Tibial nerve (tissue), 4 donors: ENCODE data around the gene SNRPB. TPM values are rescaled to one million over a fixed set of nuclear protein-coding genes. Genes with fewer than 3 reads are reported as not detected.

ENCODE experiments used
- DNase-seq, 2 donors: peaks; one replicate each; pipeline ENCODE4 v3.0.0-alpha.2; 2019; ENCODE audit warnings: low spot score in 2 of 2
- H3K27ac ChIP-seq, 4 donors: fragments of 200-600 bp; sonication (generic) in 3 of 4; one replicate each; pipeline ENCODE4 v1.5.1; 2017 to 2019; ENCODE audit warnings: mild to moderate bottlenecking in 1 of 4
- H3K27me3 ChIP-seq, 2 donors: fragments of 200-600 bp; sonication (generic) in 1 of 2; one replicate each; pipeline versions ENCODE4 v1.5.1 to v1.6.0; 2017 to 2019
- H3K36me3 ChIP-seq, 3 donors: fragments of 200-600 bp; sonication (generic); one replicate each; pipeline ENCODE4 v1.5.1; 2018 to 2019
- H3K4me1 ChIP-seq, 4 donors: fragments of 200-600 bp; sonication (generic) in 3 of 4; one replicate each; pipeline ENCODE4 v1.5.1; 2017 to 2019
- H3K4me3 ChIP-seq, 4 donors: fragments of 200-600 bp; sonication (generic) in 3 of 4; one replicate each; pipeline ENCODE4 v1.5.1; 2017 to 2019; ENCODE audit warnings: mild to moderate bottlenecking in 1 of 4, moderate library complexity in 1 of 4
- H3K9me3 ChIP-seq, 4 donors: fragments of 200-600 bp; sonication (generic) in 3 of 4; one replicate each; pipeline ENCODE4 v1.5.1; 2017 to 2019
- CTCF ChIP-seq, 5 experiments: fragments of 200-600 bp in 3 of 5; fragments of 450-650 bp in 2 of 5; sonication (generic) in 3 of 5; IDR thresholded peaks; one replicate each; pipeline ENCODE4 v1.5.1; 2016 to 2019; ENCODE audit warnings: antibody characterized with exemption in 5 of 5, mild to moderate bottlenecking in 3 of 5, moderate library complexity in 2 of 5
- EP300 ChIP-seq, 2 donors: sonication (generic); formaldehyde crosslinking; IDR thresholded peaks; one replicate each; pipeline ENCODE4 v1.6.1; 2017; ENCODE audit warnings: antibody characterized with exemption in 2 of 2, mild to moderate bottlenecking in 1 of 2
- POLR2A ChIP-seq, 2 donors: fragments of 450-650 bp; IDR thresholded peaks; one replicate each; pipeline ENCODE4 v1.6.1; 2017; ENCODE audit warnings: antibody characterized with exemption in 2 of 2, mild to moderate bottlenecking in 2 of 2, moderate library complexity in 2 of 2
- WGBS, 2 donors: methylation state at CpG; one replicate each; pipeline ENCODE4 v1.1.5; 2018; 5-methylcytosine and 5-hydroxymethylcytosine counted together
- total RNA-seq, 4 donors: library from RNA; depleted of rRNA; stranded (reverse); fragments of >200 nt; gene quantifications; one replicate each; pipeline ENCODE4 v1.1.0, GENCODE V29; 2016

Gene SNRPB
- total RNA-seq, 4 donors from 2014 or later: 129 to 198 (median 134) TPM

- TF ChIP-seq EP300 (IDR thresholded peaks at IDR 0.05) (no peak), POLR2A (IDR thresholded peaks at IDR 0.05) (no peak), CTCF (IDR thresholded peaks at IDR 0.05) (no peak)
- H3K27me3 ChIP-seq: no peaks in the 10 kb centered on the region
- H3K9me3 ChIP-seq: no peaks in the 10 kb centered on the region
- WGBS, 2 donors: 86 to 87% methylated on average over 5 of the region's 5 CpGs
- peaks cover 8 to 52% (median 12%) of the 10 kb centered on the region in 3 donors for H3K36me3 ChIP-seq
- peaks cover 0 to 43% (median 3%) of the 10 kb centered on the region in 4 donors for H3K4me1 ChIP-seq
- H3K4me3 ChIP-seq: no peak overlapping the region
- DNase-seq: no peak
- H3K27ac ChIP-seq: no peak overlapping the region
Measured at GRCh38 chr20:2467412-2467811, 3.2 kb downstream of the SNRPB start.

GRCh38 chr20:2465100-2465499 lies 5.5 kb downstream of the SNRPB start:
- Histone ChIP-seq H3K9me3 (no peaks in the 10 kb centered on the region), H3K4me3 (no peak overlapping the region), H3K27ac (no peak overlapping the region), H3K4me1 (peaks cover 0 to 36% (median 3%) of the 10 kb centered on the region in 4 donors), H3K36me3 (peaks cover 10 to 75% (median 23%) of the 10 kb centered on the region in 3 donors), H3K27me3 (no peaks in the 10 kb centered on the region)
- TF ChIP-seq CTCF (IDR thresholded peaks at IDR 0.05): no peak
- no peak for TF ChIP-seq POLR2A (IDR thresholded peaks at IDR 0.05)
- TF ChIP-seq EP300 (IDR thresholded peaks at IDR 0.05): no peak
- 95 to 96% methylated on average over 6 of the region's 6 CpGs for WGBS, 2 donors
- no peak for DNase-seq

GRCh38 chr20:2463616-2464365 lies 6.8 kb downstream of the SNRPB start:
- DNase-seq: no peak
- H3K36me3 ChIP-seq: peaks cover 10 to 87% (median 23%) of the 10 kb centered on the region in 3 donors
- no peak overlapping the region for H3K4me3 ChIP-seq
- 92 to 96% methylated on average over 9 of the region's 9 CpGs for WGBS, 2 donors
- TF ChIP-seq POLR2A (IDR thresholded peaks at IDR 0.05): no peak
- TF ChIP-seq CTCF (IDR thresholded peaks at IDR 0.05): no peak
- TF ChIP-seq EP300 (IDR thresholded peaks at IDR 0.05): no peak
- H3K9me3 ChIP-seq: no peaks in the 10 kb centered on the region
- no peaks in the 10 kb centered on the region for H3K27me3 ChIP-seq
- no peak overlapping the region for H3K27ac ChIP-seq
- H3K4me1 ChIP-seq: peaks cover 0 to 26% (median under 1%) of the 10 kb centered on the region in 4 donors

- peaks cover 10 to 85% (median 23%) of the 10 kb centered on the region in 3 donors for H3K36me3 ChIP-seq
- H3K4me3 ChIP-seq: no peak overlapping the region
- no peak overlapping the region for H3K27ac ChIP-seq
- peaks cover 0 to 13% (median 0%) of the 10 kb centered on the region in 4 donors for H3K4me1 ChIP-seq
- no peaks in the 10 kb centered on the region for H3K27me3 ChIP-seq
- WGBS, 2 donors: 90 to 96% methylated on average over 3 of the region's 3 CpGs
- TF ChIP-seq CTCF (IDR thresholded peaks at IDR 0.05): no peak
- H3K9me3 ChIP-seq: no peaks in the 10 kb centered on the region
- no peak for DNase-seq
Measured at GRCh38 chr20:2462484-2462883, 8.1 kb downstream of the SNRPB start.

- H3K4me3 ChIP-seq: no peak overlapping the region
- no peaks in the 10 kb centered on the region for H3K27me3 ChIP-seq
- peaks cover 10 to 70% (median 21%) of the 10 kb centered on the region in 3 donors for H3K36me3 ChIP-seq
- no peaks in the 10 kb centered on the region for H3K9me3 ChIP-seq
- no peaks in the 10 kb centered on the region for H3K4me1 ChIP-seq
- H3K27ac ChIP-seq: no peak overlapping the region
- DNase-seq: no peak
- TF ChIP-seq EP300 (IDR thresholded peaks at IDR 0.05) (no peak), POLR2A (IDR thresholded peaks at IDR 0.05) (no peak), CTCF (IDR thresholded peaks at IDR 0.05) (no peak)
- 90 to 94% methylated on average over 4 of the region's 4 CpGs for WGBS, 2 donors
Measured at GRCh38 chr20:2460752-2461424, 9.7 kb downstream of the SNRPB start.
